Endothelial cell of umbilical vein (primary cell): ENCODE data around the gene CFAP77. TPM values are rescaled to one million over a fixed set of nuclear protein-coding genes. Genes with fewer than 3 reads are reported as not detected.

Source experiments
- BruUV-seq: library from RNA; stranded (reverse); fragments of 400-500 nt; replicated peaks from 2 replicates; lab custom pipeline; 2021; lab: Mats Ljungman, UMichigan
- CTCF ChIA-PET: fragments of 300-600, 350-600 bp; sonication (Branson Sonifier 250); formaldehyde crosslinking; loops from one replicate; lab custom pipeline; 2021; ENCODE audit warnings: antibody characterized with exemption, inconsistent platforms; lab: Charles Lee
- POLR2A ChIA-PET: fragments of 300-600, 350-600 bp; sonication (Branson Sonifier 250); formaldehyde crosslinking; loops from one replicate; lab custom pipeline; 2021; ENCODE audit warnings: antibody characterized with exemption, inconsistent platforms; lab: Charles Lee
- DNase-seq: peaks from one replicate; pipeline ENCODE4 v3.0.0-alpha.2; 2011; ENCODE audit warnings: low read depth, low spot score
- FAIRE-seq: peaks from 2 replicates; lab custom pipeline; 2011; peaks lifted over from hg19 to GRCh38; lab: Jason Lieb, UNC
- H2AFZ ChIP-seq: 2 replicates; pipeline ENCODE4 v1.6.0; 2012; ENCODE audit warnings: low read depth, low read length, control low read depth, inconsistent platforms
- H3K27ac ChIP-seq: 2 replicates; pipeline ENCODE4 v1.5.1; 2011; ENCODE audit warnings: low read depth, mild to moderate bottlenecking, control low read depth, low read length, moderate library complexity; ENCODE audit not compliant: insufficient read depth
- H3K27me3 ChIP-seq, 2 experiments: 2 replicates each; pipeline versions ENCODE4 v1.6.0 to v1.6.1; 2011; ENCODE audit warnings: low read length in 2 of 2, mixed read lengths in 1 of 2; ENCODE audit not compliant: control insufficient read depth in 2 of 2, insufficient read depth in 2 of 2
- H3K36me3 ChIP-seq, 2 experiments: 2 replicates in 1 of 2; 3 replicates in 1 of 2; pipeline ENCODE4 v1.5.1; 2011; ENCODE audit warnings: low read length in 2 of 2, mild to moderate bottlenecking in 1 of 2, moderate library complexity in 1 of 2; ENCODE audit not compliant: control insufficient read depth in 2 of 2, insufficient read depth in 2 of 2; ENCODE audit errors: extremely low read depth in 1 of 2
- H3K4me1 ChIP-seq: 3 replicates; pipeline ENCODE4 v1.5.1; 2011; ENCODE audit warnings: mild to moderate bottlenecking, low read length; ENCODE audit not compliant: control insufficient read depth, insufficient read depth; ENCODE audit errors: extremely low read depth
- H3K4me2 ChIP-seq: 2 replicates; pipeline ENCODE4 v1.6.1; 2011; ENCODE audit warnings: low read length, control low read depth, mixed read lengths; ENCODE audit not compliant: insufficient read depth
- H3K4me3 ChIP-seq, 3 experiments: fragments of 200-600 bp in 1 of 3; sonication (generic), shearing (Covaris generic) in 1 of 3; replicated peaks in 1 of 3; 2 replicates each; pipeline ENCODE4 v1.5.1; 2011 to 2016; ENCODE audit warnings: control low read depth in 3 of 3, low read length in 3 of 3, mild to moderate bottlenecking in 2 of 3, inconsistent platforms in 1 of 3, low read depth in 1 of 3, moderate library complexity in 1 of 3; ENCODE audit not compliant: insufficient read depth in 1 of 3
- H3K79me2 ChIP-seq: 2 replicates; pipeline ENCODE4 v1.6.0; 2012; ENCODE audit warnings: low read length, inconsistent platforms; ENCODE audit not compliant: control insufficient read depth, insufficient read depth
- H3K9ac ChIP-seq: replicated peaks from 2 replicates; pipeline ENCODE3; 2011; ENCODE audit warnings: low read length, control low read depth; ENCODE audit not compliant: insufficient read depth; ENCODE audit errors: extremely low read depth
- H3K9me1 ChIP-seq: replicated peaks from 3 replicates; pipeline ENCODE4 v1.6.0; 2011; ENCODE audit warnings: mild to moderate bottlenecking, low read length; ENCODE audit not compliant: control insufficient read depth, insufficient read depth; ENCODE audit errors: extremely low read depth
- H3K9me3 ChIP-seq: replicated peaks from 2 replicates; pipeline ENCODE4 v1.5.1; 2012; ENCODE audit warnings: low read length, inconsistent platforms; ENCODE audit not compliant: control insufficient read depth, insufficient read depth
- H4K20me1 ChIP-seq: replicated peaks from 2 replicates; pipeline ENCODE3; 2011; ENCODE audit warnings: mild to moderate bottlenecking, low read length; ENCODE audit not compliant: control insufficient read depth, insufficient read depth; ENCODE audit errors: extremely low read depth
- CTCF ChIP-seq, 2 donors: IDR thresholded peaks; 1 replicate in 1 of 2; 2 replicates in 1 of 2; pipeline ENCODE4 v1.5.1; 2011; ENCODE audit warnings: low read length in 2 of 2, mild to moderate bottlenecking in 2 of 2, moderate library complexity in 2 of 2, control low read depth in 1 of 2, inconsistent platforms in 1 of 2, low read depth in 1 of 2; ENCODE audit not compliant: insufficient read depth in 1 of 2; ENCODE audit errors: extremely low read depth in 1 of 2
- FOS ChIP-seq: IDR thresholded peaks from 2 replicates; pipeline ENCODE4 v1.6.1; 2011; ENCODE audit warnings: mild to moderate bottlenecking, low read length, moderate library complexity, borderline replicate concordance; ENCODE audit not compliant: insufficient read depth
- GATA2 ChIP-seq: IDR thresholded peaks from 2 replicates; pipeline ENCODE4 v1.7.0; 2011; ENCODE audit warnings: low read depth, mild to moderate bottlenecking, moderate library complexity, mixed read lengths, low read length; ENCODE audit not compliant: insufficient read length, insufficient read depth
- JUN ChIP-seq: IDR thresholded peaks from 2 replicates; pipeline ENCODE4 v1.6.1; 2011; ENCODE audit warnings: borderline replicate concordance, low read depth; ENCODE audit not compliant: insufficient read length, insufficient read depth
- POLR2A ChIP-seq: IDR thresholded peaks from 2 replicates; pipeline ENCODE4 v1.6.1; 2012; ENCODE audit warnings: low read depth, mild to moderate bottlenecking, control low read depth, low read length
- POLR2AphosphoS5 ChIP-seq: IDR thresholded peaks from 2 replicates; pipeline ENCODE4 v1.6.1; 2012; ENCODE audit warnings: low read depth, mild to moderate bottlenecking, control low read depth, low read length, moderate library complexity; ENCODE audit not compliant: insufficient read depth
- dilution Hi-C: fragments of 300-500 bp; cut with MboI; formaldehyde crosslinking; loops from one replicate; pipeline ENCODE4 v1.15.0; 2019; ENCODE audit warnings: low sequenced_read_pairs; ENCODE audit not compliant: extremely low pct_ligation_motif_present
- intact Hi-C: fragments of 100-400 bp; cut with micrococcal nuclease; formaldehyde crosslinking; loops from one replicate; pipeline ENCODE4 v1.10.0; 2022
- polyA plus RNA-seq, 4 experiments: library from polyadenylated mRNA; depleted of rRNA in 3 of 4; stranded (reverse) in 3 of 4; unstranded in 1 of 4; fragments of >200 nt; gene quantifications; 2 replicates each; pipeline versions ENCODE4 v1.2.1 to v1.2.3, GENCODE V29; 2011 to 2012; ENCODE audit warnings: missing spikeins in 1 of 4
- total RNA-seq: library from RNA; stranded (reverse); gene quantifications from 2 replicates; pipeline ENCODE4 v1.2.3, GENCODE V29; 2021
- TF ChIP-seq, protein P1 (sequence below): IDR thresholded peaks from 2 replicates; pipeline ENCODE4 v1.6.1; 2011; ENCODE audit not compliant: insufficient read depth, insufficient read length

The CFAP77 gene
- total and polyA plus RNA-seq, 2 donors (not counting 3 experiments of a cell fraction or from before 2014, with no cell fraction given): not detected

DNA sequence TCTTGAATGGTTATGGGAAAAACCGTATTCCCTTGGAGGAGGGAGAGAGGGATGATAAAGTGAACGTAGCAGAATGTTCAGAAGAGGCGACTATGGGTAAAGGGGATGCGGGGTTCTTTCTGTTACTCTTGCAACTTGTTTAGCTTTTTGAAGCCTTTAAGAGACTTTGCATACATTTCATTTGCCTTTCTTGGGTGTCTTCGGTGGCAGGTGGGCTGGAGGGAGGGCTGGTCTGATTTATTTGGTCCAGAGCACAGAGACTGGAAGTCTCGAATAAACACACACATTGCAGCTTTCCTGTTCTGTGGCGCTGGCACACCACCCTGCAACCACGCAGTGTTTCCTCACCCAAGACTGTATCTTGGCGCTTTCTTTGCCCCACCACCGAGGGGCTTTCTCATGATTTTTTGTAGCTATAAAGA is 26.5 kb upstream of the CFAP77 start:
- Histone ChIP-seq H3K79me2 (no peaks in the 10 kb centered on the region), H2AFZ (no peak overlapping the region), H4K20me1 (no peaks in the 10 kb centered on the region), H3K9ac (no peak overlapping the region), H3K27me3 (no peaks in the 10 kb centered on the region), H3K27ac (no peak overlapping the region), H3K9me1 (no peaks in the 10 kb centered on the region), H3K36me3 (peaks cover 12 to 28% of the 10 kb centered on the region in 2 experiments), H3K4me2 (no peak overlapping the region), H3K4me3 (no peak overlapping the region), H3K4me1 (no peaks in the 10 kb centered on the region), H3K9me3 (no peaks in the 10 kb centered on the region)
- intact Hi-C loops (no loop called here), dilution Hi-C loops (no loop called here)
- FAIRE-seq: no peak
- POLR2A ChIA-PET: no interaction called here
- TF ChIP-seq, protein P1, sequence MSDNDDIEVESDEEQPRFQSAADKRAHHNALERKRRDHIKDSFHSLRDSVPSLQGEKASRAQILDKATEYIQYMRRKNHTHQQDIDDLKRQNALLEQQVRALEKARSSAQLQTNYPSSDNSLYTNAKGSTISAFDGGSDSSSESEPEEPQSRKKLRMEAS: no peak
- no peak for TF ChIP-seq GATA2
- no peak for TF ChIP-seq CTCF (IDR thresholded peaks at IDR 0.05; ENCODE audit: extremely low read depth in 1 of 2, insufficient read depth in 1 of 2, low read depth in 1 of 2, low read length in 2 of 2)
- TF ChIP-seq FOS: no peak
- no peak for TF ChIP-seq POLR2AphosphoS5
- TF ChIP-seq JUN: no peak
- no peak for TF ChIP-seq POLR2A
- DNase-seq: no peak
- CTCF ChIA-PET: interaction anchor here (0.9 kb wide), 1 partner anchor 15 kb away, joined by 3 read pairs; no protein-coding TSS in a partner anchor
- no TSS peak for BruUV-seq
